GM18511 (cell line): ENCODE measurements around the gene IL16.
A peak's percentile ranks its signal among the peaks of the same experiment; 100 is the strongest.

ENCODE experiments used
- ATAC-seq: cut with Tn5 transposase; IDR thresholded peaks from one replicate; pipeline ENCODE4 v1.9.1; 2021; ENCODE audit warnings: mild to moderate bottlenecking, moderate library complexity; ENCODE audit not compliant: unreplicated experiment

The IL16 gene

GRCh38 chr15:81289910-81290309, 93.2 kb downstream of the IL16 start:
- ATAC-seq, result no peak

- peak; percentile 0 for ATAC-seq
These were observed 95.3 kb downstream of the IL16 start for GRCh38 chr15:81291916-81292522.

- peak; percentile 48 for ATAC-seq
These were observed 95.9 kb downstream of the IL16 start for GRCh38 chr15:81292523-81293001.

- peak; percentile 69 for ATAC-seq
These were observed 97.2 kb downstream of the IL16 start for GRCh38 chr15:81293728-81294515.

GRCh38 chr15:81294516-81294880, 97.8 kb downstream of the IL16 start:
- ATAC-seq, result no peak

GRCh38 chr15:81295486-81296121, 98.9 kb downstream of the IL16 start:
- no peak for ATAC-seq

- ATAC-seq, result no peak
These were observed 99.5 kb downstream of the IL16 start for GRCh38 chr15:81296186-81296585.

- peak; percentile 39 for ATAC-seq
These were observed 100.0 kb downstream of the IL16 start for GRCh38 chr15:81296673-81297072.

GRCh38 chr15:81297147-81297572, 100.5 kb downstream of the IL16 start:
- no peak for ATAC-seq

- ATAC-seq, result no peak
These were observed 101.2 kb downstream of the IL16 start for GRCh38 chr15:81297603-81298575.

GRCh38 chr15:81298611-81299010, 101.9 kb downstream of the IL16 start:
- no peak for ATAC-seq

GRCh38 chr15:81299156-81299555, 102.5 kb downstream of the IL16 start:
- ATAC-seq, result no peak

GRCh38 chr15:81299630-81300273, 103.1 kb downstream of the IL16 start:
- no peak for ATAC-seq

GRCh38 chr15:81301385-81301784, 104.7 kb downstream of the IL16 start:
- ATAC-seq, result peak; percentile 25

- ATAC-seq, result peak; percentile 79
These were observed 105.2 kb downstream of the IL16 start for GRCh38 chr15:81301815-81302399.

GRCh38 chr15:81302701-81303109, 106.0 kb downstream of the IL16 start:
- ATAC-seq, result peak; percentile 21

GRCh38 chr15:81303244-81304225, 106.9 kb downstream of the IL16 start:
- ATAC-seq, result no peak

- ATAC-seq, result no peak
These were observed 107.5 kb downstream of the IL16 start for GRCh38 chr15:81304226-81304625.

- no peak for ATAC-seq
These were observed 111.6 kb downstream of the IL16 start for GRCh38 chr15:81308260-81308659.
